Measurements from ENCODE around the gene BTN1A1.

- no peak for TF ChIP-seq POLR2AphosphoS5 (IDR thresholded peaks at IDR 0.05)
- no peak for TF ChIP-seq CTCF (IDR thresholded peaks at IDR 0.05)
Measured at GRCh38 chr6:26487466-26487865, 12.6 kb upstream of the BTN1A1 start.

Measured in transverse colon (tissue), 4 donors.